Breast epithelium (tissue), 4 donors: ENCODE results near the gene CAPN15. TPM values are rescaled to one million over a fixed set of nuclear protein-coding genes. Genes with fewer than 3 reads are reported as not detected.

Experiments
- DNase-seq, 2 donors: peaks; one replicate each; pipeline ENCODE4 v3.0.0-alpha.2; 2019; ENCODE audit warnings: low spot score in 2 of 2
- H3K27ac ChIP-seq, 2 donors: fragments of 200-600 bp; sonication (generic) in 1 of 2; one replicate each; pipeline ENCODE4 v1.5.1; 2016 to 2019; ENCODE audit warnings: mild to moderate bottlenecking in 1 of 2
- H3K27me3 ChIP-seq, 2 donors: fragments of 200-600 bp; sonication (generic) in 1 of 2; one replicate each; pipeline versions ENCODE4 v1.5.1 to v1.6.0; 2017 to 2019; ENCODE audit warnings: control low read depth in 1 of 2, mild to moderate bottlenecking in 1 of 2
- H3K36me3 ChIP-seq: fragments of 200-600 bp; one replicate; pipeline ENCODE4 v1.5.1; 2019
- H3K4me1 ChIP-seq, 2 donors: fragments of 200-600 bp; sonication (generic); one replicate each; pipeline ENCODE4 v1.5.1; 2016 to 2019; ENCODE audit warnings: control low read depth in 1 of 2
- H3K4me3 ChIP-seq, 3 donors: fragments of 200-600 bp; sonication (generic); 1 replicate in 2 of 3; 2 replicates in 1 of 3; pipeline ENCODE4 v1.5.1; 2016 to 2019; ENCODE audit warnings: mild to moderate bottlenecking in 3 of 3, moderate library complexity in 2 of 3
- H3K9me3 ChIP-seq, 2 donors: fragments of 200-600 bp; sonication (generic) in 1 of 2; one replicate each; pipeline ENCODE4 v1.5.1; 2016 to 2019; ENCODE audit warnings: control low read depth in 1 of 2
- CTCF ChIP-seq, 3 donors: fragments of 450-650 bp; IDR thresholded peaks; one replicate each; pipeline ENCODE4 v1.5.1; 2016 to 2017; ENCODE audit warnings: antibody characterized with exemption in 3 of 3, mild to moderate bottlenecking in 3 of 3, moderate library complexity in 3 of 3
- POLR2A ChIP-seq: fragments of 450-650 bp; IDR thresholded peaks from one replicate; pipeline ENCODE4 v1.6.1; 2016; ENCODE audit warnings: antibody characterized with exemption, mild to moderate bottlenecking, moderate library complexity
- POLR2AphosphoS5 ChIP-seq, 3 donors: sonication (generic); formaldehyde crosslinking; IDR thresholded peaks; one replicate each; pipeline ENCODE4 v1.6.1; 2017; ENCODE audit warnings: antibody characterized with exemption in 3 of 3
- intact Hi-C: fragments of 100-400 bp; cut with DNase I; formaldehyde crosslinking; loops from one replicate; pipeline ENCODE4 v1.15.1; 2023; ENCODE audit warnings: low total_unique reads
- total RNA-seq, 3 donors: library from RNA; depleted of rRNA; stranded (reverse); fragments of >200 nt; gene quantifications; one replicate each; pipeline ENCODE4 v1.1.0, GENCODE V29; 2016

Gene CAPN15
- total RNA-seq, 3 donors from 2014 or later, result 15.4 to 27.2 (median 15.5) TPM

- Histone ChIP-seq H3K4me1 (peaks cover 24 to 30% of the 10 kb centered on the region in 2 donors), H3K9me3 (no peaks in the 10 kb centered on the region), H3K36me3 (no peaks in the 10 kb centered on the region), H3K27me3 (peaks cover 0 to 2% of the 10 kb centered on the region in 2 donors), H3K4me3 (peak overlapping the region; percentile 90 to 99 (median 90)), H3K27ac (peak overlapping the region; percentile 83 to 92)
- no peak for DNase-seq
- TF ChIP-seq CTCF (IDR thresholded peaks at IDR 0.05) (no peak), POLR2A (no peak), POLR2AphosphoS5 (IDR thresholded peaks at IDR 0.05) (no peak)
- intact Hi-C loops, result no loop called here
These were observed 41.1 kb downstream of the CAPN15 start for GRCh38 chr16:568401-569258.

GRCh38 chr16:569445-570254, 42.1 kb downstream of the CAPN15 start, which contains the start of gene PIGQ:
Gene PIGQ (plus strand): TSS chr16:569968. CDS start chr16:574075, 4,107 bp downstream.
- DNase-seq, result peak; percentile 50 to 69
- H3K4me1 ChIP-seq, result peaks cover 24 to 30% of the 10 kb centered on the region in 2 donors

GRCh38 chr16:572865-573650, 45.5 kb downstream of the CAPN15 start:
- Histone ChIP-seq H3K4me1 (peaks cover 9 to 10% of the 10 kb centered on the region in 2 donors), H3K4me3 (no peak overlapping the region), H3K27me3 (no peaks in the 10 kb centered on the region), H3K36me3 (no peaks in the 10 kb centered on the region), H3K9me3 (no peaks in the 10 kb centered on the region), H3K27ac (no peak overlapping the region)
- DNase-seq, result no peak
- TF ChIP-seq POLR2A, result no peak
- no peak for TF ChIP-seq CTCF (IDR thresholded peaks at IDR 0.05)
- TF ChIP-seq POLR2AphosphoS5 (IDR thresholded peaks at IDR 0.05), result no peak
- intact Hi-C loops, result no loop called here

More at GRCh38 chr16:569445-570254, 42.1 kb downstream of the CAPN15 start, which contains the start of gene PIGQ:
- Histone ChIP-seq H3K4me3 (peak within 1 kb of the TSS; percentile 90 to 99 (median 90)), H3K27ac (peak within 1 kb of the TSS; percentile 83 to 92), H3K9me3 (no peaks in the 10 kb centered on the region), H3K27me3 (no peaks in the 10 kb centered on the region), H3K36me3 (no peaks in the 10 kb centered on the region)
- intact Hi-C loops, result no loop called here
- TF ChIP-seq CTCF (IDR thresholded peaks at IDR 0.05) (no peak), POLR2A (no peak)

- Histone ChIP-seq H3K36me3 (no peaks in the 10 kb centered on the region), H3K9me3 (no peaks in the 10 kb centered on the region), H3K4me3 (no peak overlapping the region), H3K4me1 (peaks cover 1 to 2% of the 10 kb centered on the region in 2 donors), H3K27me3 (no peaks in the 10 kb centered on the region), H3K27ac (no peak overlapping the region)
- DNase-seq, result no peak
- TF ChIP-seq POLR2A, result no peak
- no peak for TF ChIP-seq POLR2AphosphoS5 (IDR thresholded peaks at IDR 0.05)
- no peak for TF ChIP-seq CTCF (IDR thresholded peaks at IDR 0.05)
- intact Hi-C loops, result no loop called here
These were observed 46.7 kb downstream of the CAPN15 start for GRCh38 chr16:574021-574760.
